NCI-H524 treated with DMSO at 0.1 percent for 48 hours (cell line): ENCODE measurements around the gene RABEP1.

Source experiments
- DNase-seq: peaks from one replicate; lab custom pipeline; 2025; lab: John Stamatoyannopoulos, UW

The RABEP1 gene

GRCh38 chr17:5272322-5272721 is 9.8 kb upstream of the RABEP1 start:
- no peak for DNase-seq

DNA sequence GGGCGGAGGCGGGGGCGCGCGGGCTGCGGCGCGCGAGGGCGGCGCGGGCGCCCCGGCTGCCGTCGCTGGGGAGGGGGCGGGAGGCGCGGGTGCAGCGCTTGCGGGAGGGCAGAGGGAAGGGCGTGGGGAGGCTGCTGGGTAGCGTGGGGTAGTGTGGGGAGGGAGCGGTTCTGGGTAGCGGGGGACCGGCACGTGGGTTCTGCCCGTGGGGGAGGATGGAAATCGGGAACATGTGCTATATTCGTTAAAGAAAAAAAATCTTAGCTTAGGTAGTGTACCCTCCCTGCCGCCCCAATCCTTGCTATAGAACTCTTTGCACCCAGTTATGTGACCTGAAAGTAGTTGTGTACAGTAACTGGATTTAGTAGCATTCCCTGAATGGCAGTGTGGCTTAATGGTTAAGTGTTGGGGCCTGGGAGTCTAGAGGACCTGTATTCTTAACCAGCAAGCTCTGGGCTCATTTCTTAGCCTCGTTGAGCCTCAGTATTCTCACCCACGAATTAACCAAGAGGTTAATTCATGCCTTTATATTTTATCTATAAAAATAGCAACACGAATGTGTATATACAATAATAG is 646 bp downstream of the RABEP1 start:
- no peak for DNase-seq

GRCh38 chr17:5283571-5284315 is 1.7 kb downstream of the RABEP1 start:
- no peak for DNase-seq

DNA sequence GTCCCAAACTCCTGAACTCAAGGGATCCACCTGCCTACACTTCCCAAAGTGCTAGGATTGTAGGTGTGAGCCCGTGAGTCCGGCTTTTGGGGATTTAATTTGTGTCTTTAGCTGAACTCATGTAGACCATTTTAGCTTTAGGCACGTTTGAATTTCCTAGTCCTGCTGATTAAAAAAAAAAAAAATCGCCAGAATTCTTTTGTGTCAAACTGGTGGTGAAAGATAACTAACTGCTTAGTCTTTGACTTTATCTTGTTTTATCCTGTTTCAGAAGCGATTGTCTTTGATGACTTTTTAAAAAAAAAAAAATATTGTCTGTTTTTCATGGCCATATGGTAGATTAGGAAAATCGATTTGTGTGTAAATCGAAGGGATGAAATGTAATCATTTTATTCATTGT is 2.6 kb downstream of the RABEP1 start:
- DNase-seq = no peak

GRCh38 chr17:5286846-5287245 is 4.8 kb downstream of the RABEP1 start:
- no peak for DNase-seq

DNA sequence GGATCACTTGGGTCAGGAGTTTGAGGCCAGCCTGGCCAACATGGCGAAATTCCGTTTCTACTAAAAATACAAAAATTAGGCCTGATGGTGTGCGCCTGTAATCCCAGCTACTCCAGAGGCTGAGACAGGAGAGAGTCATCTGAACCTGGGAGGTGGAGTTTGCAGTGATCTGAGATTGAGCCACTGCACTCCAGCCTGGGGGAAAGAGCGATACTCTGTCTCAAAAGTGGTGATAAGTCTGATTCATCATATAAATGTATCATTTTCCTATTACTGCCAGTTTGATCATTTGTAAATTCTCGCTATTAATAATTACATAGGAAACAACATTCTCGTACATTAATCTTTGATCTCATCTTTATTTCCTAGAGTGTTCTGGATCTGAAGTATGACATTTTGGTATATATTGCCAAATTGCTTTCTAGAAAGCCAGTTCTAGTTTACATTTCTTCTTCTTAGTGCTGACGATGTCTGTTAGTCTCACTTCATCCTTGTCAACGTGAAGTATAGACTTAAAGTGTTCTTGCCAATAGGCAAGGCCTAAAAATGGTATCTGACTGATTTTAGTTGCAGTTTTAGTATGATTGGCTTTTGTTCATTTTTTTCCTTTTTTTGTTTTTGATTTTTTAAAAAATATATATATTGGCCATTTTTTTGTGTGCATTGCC is 9.7 kb downstream of the RABEP1 start:
- DNase-seq = no peak

DNA sequence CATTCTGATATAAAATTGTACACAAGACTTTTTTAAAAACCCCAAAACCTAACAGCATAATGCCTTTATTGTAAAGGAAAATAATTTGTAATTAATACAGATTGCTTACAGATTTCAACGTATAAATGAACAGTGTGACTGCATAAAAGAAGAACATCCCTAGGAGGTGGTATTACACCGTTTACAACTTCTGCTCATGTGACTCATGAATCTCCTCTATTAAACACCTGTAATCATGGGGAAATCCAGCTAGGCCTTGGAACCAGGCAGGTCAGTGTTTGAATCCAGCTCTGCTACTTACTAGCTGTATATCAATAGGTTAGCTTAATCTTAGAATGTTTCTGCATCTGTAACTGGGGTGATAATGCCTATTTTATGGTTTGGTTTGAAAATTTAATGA is 15.2 kb downstream of the RABEP1 start:
- DNase-seq = no peak

DNA sequence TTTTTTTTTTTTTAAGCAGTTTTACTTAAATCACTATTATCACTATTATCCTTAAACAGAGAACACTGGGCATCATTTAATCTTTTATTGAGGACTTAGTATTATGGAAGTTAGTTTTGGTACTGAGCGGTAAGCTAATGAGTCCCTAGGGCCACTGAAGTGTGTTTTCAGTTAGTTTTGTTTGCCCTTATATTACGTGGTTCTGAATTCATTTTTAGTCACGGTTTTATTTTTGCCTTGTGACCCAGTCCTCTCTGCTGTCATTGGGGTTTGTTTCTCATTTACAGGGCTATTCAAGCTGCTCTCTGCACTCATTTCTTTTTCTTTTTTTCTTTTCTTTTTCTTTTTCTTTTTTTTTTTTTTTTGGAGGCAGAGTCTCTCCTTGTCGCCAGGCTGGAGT is 17.3 kb downstream of the RABEP1 start:
- DNase-seq = no peak

- no peak for DNase-seq
Measured at GRCh38 chr17:5304636-5305035, 22.6 kb downstream of the RABEP1 start.

GRCh38 chr17:5309851-5310250 is 27.8 kb downstream of the RABEP1 start:
- DNase-seq = no peak

DNA sequence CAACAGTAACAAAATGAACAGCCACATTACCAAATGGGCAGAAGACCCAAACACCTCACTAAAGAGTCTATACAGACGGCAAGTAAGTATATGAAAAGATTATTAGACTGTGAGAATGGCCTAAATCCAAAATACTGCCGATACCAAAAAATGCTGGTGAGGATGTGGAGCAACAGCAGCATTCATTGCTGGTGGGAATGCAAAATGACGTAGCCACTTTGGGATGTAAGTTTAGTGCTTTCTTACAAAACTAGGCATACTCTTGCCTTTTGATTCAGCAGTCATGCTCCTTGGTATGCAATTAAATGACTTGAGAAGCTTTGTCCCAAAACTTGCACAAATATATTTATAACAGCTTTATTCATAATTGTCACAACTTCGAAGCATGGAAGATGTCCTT is 43.8 kb downstream of the RABEP1 start:
- DNase-seq = no peak

DNA sequence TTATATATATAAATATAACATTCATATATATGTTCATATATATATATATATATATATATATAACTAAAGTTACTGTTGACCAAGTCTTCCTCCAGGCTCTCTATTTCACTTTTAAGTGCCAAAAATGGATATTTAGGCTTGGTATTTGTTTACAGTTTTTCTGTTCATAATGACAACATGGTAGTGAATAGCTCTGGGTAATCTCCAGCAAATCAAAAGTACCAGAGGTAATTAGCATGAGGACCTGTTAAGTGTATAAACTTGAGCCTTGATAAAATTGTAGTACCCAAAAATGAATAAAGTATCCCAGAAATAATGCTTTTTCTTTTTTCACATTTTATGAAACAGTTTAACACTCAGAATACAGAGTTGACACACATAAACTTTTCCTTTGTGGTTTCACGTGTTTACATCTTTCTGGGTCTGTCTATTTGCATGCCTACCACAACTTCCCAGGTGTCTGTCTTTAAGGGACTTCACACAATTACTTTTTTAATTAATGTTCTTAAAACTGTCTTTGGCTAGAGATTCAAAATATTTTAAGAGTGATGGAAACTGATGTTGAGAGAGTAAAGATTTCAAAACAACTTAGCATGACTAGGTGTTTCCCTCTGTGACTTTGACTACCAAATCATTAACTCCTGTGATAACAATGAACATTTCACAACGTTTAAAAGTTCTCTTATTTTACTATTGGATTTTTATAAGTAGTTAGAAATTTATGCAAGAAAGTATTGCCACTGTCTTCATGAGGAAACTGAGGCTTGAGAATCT is 47.9 kb downstream of the RABEP1 start:
- DNase-seq = no peak

- DNase-seq = no peak
Measured at GRCh38 chr17:5330981-5331380, 48.9 kb downstream of the RABEP1 start.

GRCh38 chr17:5331506-5331905 is 49.4 kb downstream of the RABEP1 start:
- DNase-seq = no peak

DNA sequence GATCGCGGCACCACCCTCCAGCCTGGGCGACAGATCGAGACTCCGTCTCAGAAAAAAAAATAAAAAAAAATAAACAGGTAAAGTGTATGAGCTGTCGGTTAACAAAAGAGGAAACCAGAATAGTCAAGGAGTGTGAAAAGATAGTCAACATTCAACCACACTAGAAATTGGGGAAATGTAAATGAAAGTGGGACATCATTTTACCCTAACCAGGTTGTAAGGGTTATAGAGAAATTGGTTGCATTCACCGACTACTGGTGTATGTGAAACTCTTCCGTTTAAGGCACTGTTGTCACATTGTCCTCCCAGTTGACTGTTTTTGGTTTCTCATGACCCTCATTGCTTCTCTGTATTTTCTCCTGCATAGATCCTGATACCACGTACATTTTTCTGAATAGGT is 62.8 kb downstream of the RABEP1 start:
- DNase-seq = no peak

DNA sequence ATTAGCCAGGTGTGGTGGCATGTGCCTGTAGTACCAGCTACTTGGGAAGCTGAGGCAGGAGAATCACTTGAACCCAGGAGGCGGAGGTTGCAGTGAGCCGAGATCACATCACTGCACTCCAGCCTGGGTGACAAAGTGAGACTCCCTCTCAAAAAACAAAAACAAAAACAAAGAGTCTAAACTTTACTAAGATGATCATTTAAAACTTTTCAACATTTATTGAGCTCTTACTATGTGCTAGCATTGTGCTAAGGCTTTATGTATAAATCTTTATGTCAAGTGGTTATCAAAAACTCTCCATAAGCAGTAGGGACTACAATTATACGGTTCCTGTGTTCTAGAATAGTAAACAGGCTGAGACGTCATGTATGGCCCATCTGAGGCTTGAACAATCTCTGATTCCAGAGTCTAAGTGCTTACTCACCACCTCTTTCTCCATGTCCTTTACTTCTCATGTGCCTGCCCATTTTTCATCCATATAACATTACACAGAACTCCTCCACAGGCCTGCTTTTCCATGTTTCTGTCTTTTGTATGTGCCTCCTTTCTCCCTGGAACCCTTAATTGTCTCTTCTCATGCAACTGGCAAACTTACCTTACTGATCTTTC is 70.7 kb downstream of the RABEP1 start:
- no peak for DNase-seq

DNA sequence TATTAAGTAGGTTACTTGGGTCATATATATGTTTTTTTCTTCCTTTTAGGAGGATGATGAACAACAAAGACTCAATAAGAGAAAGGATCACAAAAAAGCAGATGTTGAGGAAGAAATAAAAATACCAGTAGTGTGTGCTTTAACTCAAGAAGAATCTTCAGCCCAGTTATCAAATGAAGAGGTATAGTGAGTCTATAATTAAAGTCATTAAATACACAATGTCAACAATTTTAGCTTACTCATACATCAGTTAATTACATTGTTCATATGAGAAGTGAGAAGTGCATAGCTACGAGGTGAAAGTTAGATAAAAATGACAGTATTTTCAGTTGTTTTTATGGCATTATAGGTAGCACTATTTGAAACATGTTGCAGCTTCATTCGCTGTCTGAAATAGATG is 72.2 kb downstream of the RABEP1 start:
- DNase-seq = no peak

DNA sequence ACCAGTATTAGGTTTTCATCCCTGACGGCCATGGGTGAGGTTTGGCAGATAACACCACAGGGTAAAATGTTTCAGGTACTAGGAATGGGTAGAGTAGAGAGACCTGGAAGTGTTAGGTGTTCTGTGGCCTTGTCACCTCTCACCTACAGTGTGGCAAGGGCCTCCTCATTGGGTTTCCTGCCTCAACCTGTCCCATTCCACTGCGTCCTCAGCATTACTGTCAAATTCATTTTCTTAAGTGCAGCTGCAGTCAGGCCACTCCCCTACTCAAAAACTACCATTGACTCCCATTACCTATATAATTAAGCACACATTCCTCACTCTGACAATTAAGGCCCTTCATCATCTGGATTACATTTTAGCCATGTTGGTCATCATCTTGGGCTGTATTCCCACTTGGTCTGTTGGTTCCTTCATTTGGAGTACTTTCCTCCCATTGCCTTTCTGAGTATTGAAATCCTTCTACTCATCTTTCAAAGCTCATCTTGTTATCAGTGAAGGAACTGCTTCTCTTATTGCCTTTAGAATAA is 72.9 kb downstream of the RABEP1 start:
- no peak for DNase-seq

DNA sequence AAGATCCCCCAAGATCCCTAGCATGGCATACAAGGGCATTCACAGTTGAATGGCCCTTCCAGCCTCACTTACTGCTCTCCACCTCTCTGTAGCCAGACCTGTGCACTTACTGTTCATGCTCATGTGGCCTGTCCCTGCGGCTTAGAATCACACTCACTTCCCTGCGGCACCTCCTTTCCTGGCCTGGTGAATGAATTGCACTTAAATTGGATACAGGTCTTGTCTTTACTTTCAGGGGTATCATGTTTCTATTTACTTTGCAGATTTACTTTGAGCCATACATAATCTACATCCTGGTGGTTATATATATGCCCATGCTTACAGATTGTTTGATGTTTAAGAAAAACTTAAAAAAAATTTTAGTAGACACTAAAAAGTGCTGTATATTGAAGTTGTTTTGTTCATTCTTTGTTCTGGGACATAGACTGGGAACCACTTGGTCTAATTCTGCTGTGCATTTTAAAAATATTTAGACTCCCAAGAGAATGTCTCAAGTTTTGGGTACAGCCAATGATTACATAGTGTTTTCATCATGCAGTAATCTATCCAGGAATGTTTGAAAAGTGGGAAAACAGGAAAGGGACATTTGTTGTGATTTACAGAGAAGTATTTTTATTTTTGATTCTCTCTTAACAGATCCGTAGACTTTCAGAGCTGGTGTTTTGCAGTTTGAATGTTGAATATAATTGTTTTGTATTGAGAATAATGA is 73.5 kb downstream of the RABEP1 start:
- DNase-seq = no peak

DNA sequence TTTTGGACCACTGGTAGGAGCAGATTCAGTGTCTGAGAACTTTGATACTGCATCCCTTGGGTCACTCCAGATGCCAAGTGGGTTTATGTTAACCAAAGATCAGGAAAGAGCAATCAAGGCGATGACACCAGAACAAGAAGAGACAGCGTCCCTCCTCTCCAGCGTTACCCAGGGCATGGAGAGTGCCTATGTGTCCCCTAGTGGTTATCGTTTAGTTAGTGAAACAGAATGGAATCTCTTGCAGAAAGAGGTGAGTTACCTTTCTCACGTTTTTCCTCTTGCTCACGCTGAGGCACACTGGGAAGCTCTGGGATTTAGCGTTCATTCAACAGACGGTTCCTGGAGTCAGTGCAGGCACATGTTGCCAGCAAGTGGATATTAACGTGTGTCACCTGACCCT is 79.3 kb downstream of the RABEP1 start:
- DNase-seq = no peak

DNA sequence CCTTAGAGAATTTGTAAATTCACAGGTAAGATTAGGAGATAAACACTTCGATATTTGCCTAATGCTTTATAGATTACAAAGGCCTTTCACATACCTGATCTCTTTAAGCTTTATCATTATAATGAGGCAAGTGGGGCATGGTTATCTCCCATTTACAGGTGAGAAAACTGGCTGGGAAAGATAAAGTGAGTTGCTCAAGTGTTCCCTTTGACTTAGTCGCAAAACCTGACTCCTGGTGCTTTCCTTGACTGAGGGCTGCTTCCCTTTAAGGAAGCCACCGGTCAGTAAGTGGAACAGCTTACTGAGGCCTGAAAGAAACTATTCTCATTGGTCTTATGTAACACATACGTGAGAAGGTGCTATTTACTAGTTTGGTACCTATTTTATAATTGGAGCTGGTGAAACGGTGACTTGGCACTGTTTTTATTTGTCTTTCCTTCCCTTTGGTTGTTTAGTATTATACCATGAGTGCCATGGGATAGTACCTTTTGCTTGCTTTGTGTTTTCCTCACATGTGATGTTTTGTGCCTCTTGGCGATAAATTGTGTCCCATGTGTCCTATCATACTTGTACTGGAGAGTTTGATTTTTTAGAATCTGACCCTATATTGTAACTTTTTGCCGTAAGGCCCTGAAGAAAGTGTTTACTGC is 80.2 kb downstream of the RABEP1 start:
- no peak for DNase-seq
